ENCODE data around the gene LLGL1. TPM values are rescaled to one million over a fixed set of nuclear protein-coding genes. Genes with fewer than 3 reads are reported as not detected.

LLGL1 gene
- total RNA-seq, 2 experiments from 2014 or later: 27.1 to 27.3 TPM

DNA sequence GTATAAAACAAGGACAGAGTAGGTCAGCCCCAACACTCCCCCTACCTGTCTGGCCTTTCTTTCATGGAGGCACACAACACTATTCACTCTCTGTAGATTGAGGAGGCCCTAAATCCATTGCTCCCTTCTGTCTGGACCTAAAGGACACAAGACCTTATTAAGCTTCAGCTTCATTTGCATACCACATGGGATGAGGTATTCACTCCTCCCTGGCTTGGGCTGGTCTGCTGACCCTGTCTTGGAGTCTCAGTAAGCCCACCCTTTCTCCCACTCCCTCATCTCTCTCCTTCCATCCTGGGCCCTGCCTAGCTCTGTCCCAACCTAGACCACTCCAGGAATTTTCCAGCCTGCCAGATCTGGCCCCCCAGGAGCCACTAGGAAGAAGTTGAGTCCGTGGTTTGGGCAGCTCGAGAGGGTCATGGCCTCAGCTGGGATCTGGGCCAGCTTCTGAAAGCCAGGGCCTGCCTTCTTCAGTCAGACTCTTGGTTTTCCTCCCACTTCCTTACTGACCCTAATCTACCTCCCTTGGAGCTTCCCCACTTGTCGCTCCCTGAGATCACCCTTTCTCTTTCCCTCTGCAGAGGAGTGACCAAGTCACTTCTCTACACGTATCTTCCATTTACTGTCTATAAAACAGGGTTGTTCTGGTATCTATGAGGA lies 6.5 kb upstream of the LLGL1 start:
- ChIA-PET POLR2A (interaction anchor here (1.2 kb wide), 1 partner anchor 14 kb away, joined by 4 read pairs; no protein-coding TSS in a partner anchor), CTCF (interaction anchor here (0.6 to 2.7 kb wide), 4 partner anchors 29 to 114 kb away, joined by 3 to 12 read pairs (median 4); partner anchors contain the start of gene ALKBH5)
- ATAC-seq (no peak), DNase-seq (no peak)
- Mint-ChIP-seq H3K27ac (no peak overlapping the region), H3K4me1 (ENCODE audit: low read depth) (no peaks in the 10 kb centered on the region), H3K4me3 (no peak overlapping the region), H3K27me3 (ENCODE audit: low read depth) (no peaks in the 10 kb centered on the region), H3K9me3 (ENCODE audit: insufficient read depth) (no peaks in the 10 kb centered on the region), H3K36me3 (ENCODE audit: low read depth) (no peaks in the 10 kb centered on the region)

DNA sequence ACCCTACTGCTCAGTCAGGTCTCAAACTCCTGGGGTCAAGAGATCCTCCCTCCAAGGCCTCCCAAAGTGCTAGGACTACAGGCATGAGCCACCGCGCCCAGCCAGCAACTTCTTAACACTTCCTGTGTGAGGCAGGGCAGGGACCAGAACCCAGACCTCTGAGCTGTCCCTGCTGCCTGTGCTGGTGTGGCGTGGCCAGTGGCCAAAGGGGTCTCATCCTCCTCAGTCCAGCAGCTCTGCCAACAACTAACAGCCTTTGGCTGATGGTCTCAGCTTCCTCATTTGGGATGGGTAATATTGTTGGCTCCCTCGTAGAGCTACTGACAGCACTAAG lies 1.4 kb upstream of the LLGL1 start:
- ATAC-seq: no peak
- H3K27ac Mint-ChIP-seq: no peak overlapping the region
- POLR2A ChIA-PET: no interaction called here
- H3K27me3 Mint-ChIP-seq (ENCODE audit: low read depth): no peaks in the 10 kb centered on the region
- no peak for DNase-seq
- no peaks in the 10 kb centered on the region for H3K9me3 Mint-ChIP-seq (ENCODE audit: insufficient read depth)
- no peak overlapping the region for H3K4me3 Mint-ChIP-seq
- CTCF ChIA-PET: no interaction called here
- H3K4me1 Mint-ChIP-seq (ENCODE audit: low read depth): peaks cover 28% of the 10 kb centered on the region
- no peaks in the 10 kb centered on the region for H3K36me3 Mint-ChIP-seq (ENCODE audit: low read depth)

DNA sequence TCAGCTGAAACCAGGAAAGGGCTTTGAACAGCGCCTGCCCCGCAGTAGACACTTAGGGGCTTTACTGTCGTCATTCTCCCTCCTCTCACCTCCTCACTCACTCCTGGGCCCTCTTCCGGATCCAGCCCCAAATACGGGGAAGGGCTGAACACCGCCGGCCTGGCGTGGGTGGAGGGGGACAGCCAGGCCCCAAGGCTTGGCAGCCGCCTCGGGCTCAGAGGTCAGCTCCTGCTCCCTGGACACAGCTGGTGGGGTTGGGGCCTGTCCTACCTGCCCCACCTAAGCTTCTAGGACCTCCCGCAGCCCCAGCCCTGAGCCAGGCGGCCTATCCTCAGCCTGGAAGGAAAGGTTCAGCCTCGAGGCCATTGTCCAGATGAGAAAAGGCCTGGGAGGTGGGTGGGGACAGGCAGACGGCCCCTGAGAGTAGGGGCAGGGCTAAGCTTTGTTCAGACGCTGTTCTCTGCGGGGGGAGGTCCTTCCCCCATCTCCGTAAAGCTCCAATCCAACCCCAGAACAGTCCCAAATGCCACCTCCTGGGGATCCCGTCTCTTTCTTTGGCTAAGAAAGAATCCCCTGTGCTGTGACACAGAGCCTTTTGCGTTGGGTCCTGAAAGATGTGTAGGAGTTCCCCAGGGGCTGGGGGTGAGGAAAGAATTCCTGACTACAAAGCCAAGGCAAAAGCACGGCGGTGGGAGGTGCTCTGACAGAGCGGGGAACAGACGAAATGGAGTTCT lies 881 bp upstream of the LLGL1 start:
- POLR2A ChIA-PET: no interaction called here
- DNase-seq (no peak), ATAC-seq (no peak)
- Mint-ChIP-seq H3K4me1 (ENCODE audit: low read depth) (peaks cover 28% of the 10 kb centered on the region), H3K36me3 (ENCODE audit: low read depth) (no peaks in the 10 kb centered on the region), H3K27ac (peak overlapping the region; percentile 74), H3K27me3 (ENCODE audit: low read depth) (no peaks in the 10 kb centered on the region), H3K4me3 (peak overlapping the region; percentile 59), H3K9me3 (ENCODE audit: insufficient read depth) (no peaks in the 10 kb centered on the region)
- CTCF ChIA-PET: no interaction called here

DNA sequence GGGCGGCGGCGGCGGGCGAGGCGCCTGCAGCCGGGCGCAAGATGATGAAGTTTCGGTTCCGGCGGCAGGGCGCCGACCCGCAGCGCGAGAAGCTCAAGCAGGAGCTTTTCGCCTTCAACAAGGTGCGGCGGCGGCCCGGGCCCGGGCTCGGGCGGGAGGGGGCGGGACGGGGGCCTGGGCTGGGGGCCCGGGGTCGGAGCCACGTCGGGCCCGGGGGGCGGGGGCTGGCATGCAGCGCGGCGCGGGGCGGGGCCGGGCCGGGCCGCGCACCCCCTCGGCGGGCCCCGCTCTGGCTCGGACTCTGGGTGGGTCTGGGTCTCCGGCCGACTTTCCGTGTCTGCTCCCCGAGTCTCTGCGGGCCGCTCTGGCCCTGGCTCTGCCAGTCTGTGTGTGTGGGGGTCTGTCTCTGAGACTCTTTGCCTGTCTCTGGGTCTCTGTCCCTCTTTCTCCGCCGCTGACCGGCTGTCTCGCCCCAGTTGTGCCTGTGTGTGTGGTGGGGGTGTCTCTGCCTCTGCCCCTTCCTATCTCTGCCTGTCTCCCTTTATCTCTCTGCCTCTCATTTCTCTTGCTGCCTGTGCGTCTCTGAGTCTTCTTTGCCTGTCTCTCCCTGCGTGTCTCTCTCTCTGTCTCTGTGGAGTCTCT lies 328 bp downstream of the LLGL1 start:
- peaks cover 28% of the 10 kb centered on the region for H3K4me1 Mint-ChIP-seq (ENCODE audit: low read depth)
- ATAC-seq: peak; percentile 47
- ChIA-PET POLR2A (interaction anchor here (0.7 kb wide), 1 partner anchor 194 kb away, joined by 3 read pairs; no protein-coding TSS in a partner anchor), CTCF (no interaction called here)
- no peak for DNase-seq
- H3K4me3 Mint-ChIP-seq: peak overlapping the region; percentile 86
- no peaks in the 10 kb centered on the region for H3K9me3 Mint-ChIP-seq (ENCODE audit: insufficient read depth)
- H3K36me3 Mint-ChIP-seq (ENCODE audit: low read depth): no peaks in the 10 kb centered on the region
- H3K27me3 Mint-ChIP-seq (ENCODE audit: low read depth): no peaks in the 10 kb centered on the region
- H3K27ac Mint-ChIP-seq: peak overlapping the region; percentile 85

DNA sequence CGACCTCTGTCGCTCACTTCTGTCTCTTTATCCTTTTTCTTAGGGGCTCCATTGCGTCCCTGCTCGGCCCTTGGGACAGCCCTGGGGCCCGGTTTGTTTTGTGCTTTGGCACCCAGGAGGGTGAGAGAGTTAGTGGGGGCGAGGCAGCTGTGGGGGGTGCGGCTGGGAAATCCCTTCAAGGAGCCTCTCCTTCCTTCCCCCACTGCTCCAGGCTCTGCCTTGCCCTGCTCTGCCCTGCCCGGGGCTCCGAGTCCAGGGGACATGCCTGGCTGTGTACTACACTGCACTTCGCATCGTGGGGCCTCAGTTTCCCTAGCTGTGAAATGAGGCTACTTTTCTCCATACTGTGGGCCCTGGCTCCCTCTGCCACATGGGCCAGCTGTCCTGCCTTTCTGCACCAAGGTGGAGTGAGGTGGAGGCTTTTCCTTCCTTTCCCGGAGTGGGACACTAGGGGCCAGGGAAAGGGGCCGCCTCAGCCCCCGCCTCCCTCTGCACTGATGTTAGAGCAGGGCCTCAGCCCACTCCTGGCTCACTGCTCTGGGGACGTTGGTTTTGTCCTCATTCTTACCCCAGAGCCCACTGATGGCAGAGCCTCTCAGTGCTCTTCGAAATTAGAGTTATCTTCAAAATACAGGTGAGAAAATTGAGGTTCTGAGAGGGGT lies 980 bp downstream of the LLGL1 start:
- H3K9me3 Mint-ChIP-seq (ENCODE audit: insufficient read depth): no peaks in the 10 kb centered on the region
- H3K27ac Mint-ChIP-seq: peak overlapping the region; percentile 85
- H3K4me1 Mint-ChIP-seq (ENCODE audit: low read depth): peaks cover 28% of the 10 kb centered on the region
- DNase-seq (no peak), ATAC-seq (no peak)
- no peaks in the 10 kb centered on the region for H3K27me3 Mint-ChIP-seq (ENCODE audit: low read depth)
- POLR2A ChIA-PET: no interaction called here
- H3K4me3 Mint-ChIP-seq: peak overlapping the region; percentile 86
- CTCF ChIA-PET: no interaction called here
- no peaks in the 10 kb centered on the region for H3K36me3 Mint-ChIP-seq (ENCODE audit: low read depth)

DNA sequence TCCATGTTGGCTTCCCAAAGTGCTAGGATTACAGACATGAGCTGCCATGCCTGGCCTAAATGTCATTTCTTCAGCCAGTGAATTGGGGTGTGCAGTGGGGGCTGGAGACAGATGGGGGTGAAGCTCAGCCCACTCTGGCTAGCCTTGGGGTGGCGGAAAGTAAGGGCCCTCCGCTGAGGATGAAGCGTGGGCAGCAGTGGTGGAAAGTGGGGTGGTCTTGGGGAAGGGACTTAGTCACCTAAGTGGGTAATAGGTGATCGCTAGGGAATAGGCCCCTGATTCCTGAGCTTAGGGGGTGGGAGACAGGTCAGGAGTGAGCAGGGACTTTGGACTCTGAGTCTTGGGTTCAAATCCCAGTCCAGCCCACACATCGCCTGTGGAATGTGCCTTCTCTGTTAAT lies 2.2 kb downstream of the LLGL1 start:
- no peaks in the 10 kb centered on the region for H3K27me3 Mint-ChIP-seq (ENCODE audit: low read depth)
- no peaks in the 10 kb centered on the region for H3K36me3 Mint-ChIP-seq (ENCODE audit: low read depth)

DNA sequence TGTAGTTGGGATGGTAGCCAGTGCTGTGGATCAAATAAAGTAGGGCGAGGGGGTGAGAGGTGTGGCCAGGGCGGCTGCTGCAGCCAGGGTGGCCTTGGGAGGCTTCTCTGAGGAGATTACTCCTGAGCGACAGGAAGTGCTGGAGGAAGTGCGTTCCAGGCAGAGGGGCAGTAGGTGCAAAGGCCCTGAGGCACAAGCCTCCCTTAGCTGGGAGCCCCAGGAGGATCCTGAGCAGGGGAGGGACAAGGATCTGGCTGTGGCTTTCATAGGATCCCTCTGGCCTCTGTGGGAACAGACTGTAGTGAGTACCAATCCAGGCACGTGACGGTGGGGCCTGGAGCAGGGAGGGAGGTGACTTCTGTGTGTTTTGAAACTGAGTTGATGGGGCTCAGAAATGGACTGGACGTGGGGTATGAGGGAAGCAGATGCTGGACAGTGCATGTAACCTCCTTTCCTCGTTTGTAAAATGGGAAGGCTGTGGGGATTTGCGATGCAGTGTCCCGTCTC lies 2.8 kb downstream of the LLGL1 start:
- DNase-seq (no peak), ATAC-seq (no peak)
- Mint-ChIP-seq H3K36me3 (ENCODE audit: low read depth) (no peaks in the 10 kb centered on the region), H3K27me3 (ENCODE audit: low read depth) (no peaks in the 10 kb centered on the region), H3K27ac (no peak overlapping the region), H3K4me1 (ENCODE audit: low read depth) (peaks cover 28% of the 10 kb centered on the region), H3K4me3 (no peak overlapping the region), H3K9me3 (ENCODE audit: insufficient read depth) (no peaks in the 10 kb centered on the region)
- ChIA-PET POLR2A (no interaction called here), CTCF (no interaction called here)

More for the DNA sequence above, 2.2 kb downstream of the LLGL1 start:
- ChIA-PET POLR2A (no interaction called here), CTCF (no interaction called here)
- Mint-ChIP-seq H3K27ac (no peak overlapping the region), H3K4me3 (no peak overlapping the region), H3K9me3 (ENCODE audit: insufficient read depth) (no peaks in the 10 kb centered on the region), H3K4me1 (ENCODE audit: low read depth) (peaks cover 28% of the 10 kb centered on the region)
- DNase-seq (no peak), ATAC-seq (no peak)

DNA sequence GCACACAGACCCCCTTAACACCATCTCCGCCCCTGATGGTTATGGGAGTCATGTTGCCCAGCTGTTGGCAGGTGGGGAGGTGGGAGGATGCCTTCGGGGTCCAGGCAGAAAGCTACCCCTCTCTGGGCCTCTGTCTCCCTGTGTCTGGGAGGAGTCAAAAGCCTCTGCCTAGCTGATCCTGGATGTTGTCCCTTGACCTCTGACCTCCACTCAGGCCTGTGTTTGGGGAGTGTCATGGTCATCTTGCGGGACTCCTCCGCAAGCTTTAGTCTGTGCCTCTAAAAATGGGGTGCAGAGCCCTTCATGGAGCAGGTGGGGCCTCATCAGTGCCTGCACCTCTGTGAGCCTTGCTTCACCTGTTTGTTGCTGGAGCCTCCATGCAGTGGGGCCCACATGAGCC lies 3.8 kb downstream of the LLGL1 start:
- ChIA-PET POLR2A (no interaction called here), CTCF (no interaction called here)
- Mint-ChIP-seq H3K4me1 (ENCODE audit: low read depth) (peaks cover 28% of the 10 kb centered on the region), H3K27ac (no peak overlapping the region), H3K9me3 (ENCODE audit: insufficient read depth) (no peaks in the 10 kb centered on the region), H3K27me3 (ENCODE audit: low read depth) (no peaks in the 10 kb centered on the region), H3K4me3 (no peak overlapping the region), H3K36me3 (ENCODE audit: low read depth) (peaks cover 2% of the 10 kb centered on the region)
- no peak for ATAC-seq
- no peak for DNase-seq

DNA sequence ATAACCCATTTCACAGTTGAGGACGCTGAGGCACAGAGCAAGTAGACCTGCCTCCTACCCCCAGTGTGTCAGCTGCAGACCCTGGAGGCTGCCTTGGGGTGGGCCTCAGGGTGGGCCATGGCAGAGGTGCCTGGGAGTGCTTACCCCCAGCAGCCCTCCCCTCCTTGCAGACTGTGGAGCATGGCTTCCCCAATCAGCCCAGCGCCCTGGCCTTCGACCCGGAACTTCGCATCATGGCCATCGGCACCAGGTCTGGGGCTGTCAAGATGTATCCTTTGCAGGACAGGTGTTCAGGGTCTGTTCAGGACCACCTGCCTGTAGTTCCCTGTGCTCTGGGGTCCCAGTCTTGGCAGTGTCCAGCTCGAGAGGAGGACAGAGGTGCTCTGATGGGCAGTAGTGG lies 4.3 kb downstream of the LLGL1 start:
- H3K27ac Mint-ChIP-seq: no peak overlapping the region
- ChIA-PET CTCF (no interaction called here), POLR2A (no interaction called here)

DNA sequence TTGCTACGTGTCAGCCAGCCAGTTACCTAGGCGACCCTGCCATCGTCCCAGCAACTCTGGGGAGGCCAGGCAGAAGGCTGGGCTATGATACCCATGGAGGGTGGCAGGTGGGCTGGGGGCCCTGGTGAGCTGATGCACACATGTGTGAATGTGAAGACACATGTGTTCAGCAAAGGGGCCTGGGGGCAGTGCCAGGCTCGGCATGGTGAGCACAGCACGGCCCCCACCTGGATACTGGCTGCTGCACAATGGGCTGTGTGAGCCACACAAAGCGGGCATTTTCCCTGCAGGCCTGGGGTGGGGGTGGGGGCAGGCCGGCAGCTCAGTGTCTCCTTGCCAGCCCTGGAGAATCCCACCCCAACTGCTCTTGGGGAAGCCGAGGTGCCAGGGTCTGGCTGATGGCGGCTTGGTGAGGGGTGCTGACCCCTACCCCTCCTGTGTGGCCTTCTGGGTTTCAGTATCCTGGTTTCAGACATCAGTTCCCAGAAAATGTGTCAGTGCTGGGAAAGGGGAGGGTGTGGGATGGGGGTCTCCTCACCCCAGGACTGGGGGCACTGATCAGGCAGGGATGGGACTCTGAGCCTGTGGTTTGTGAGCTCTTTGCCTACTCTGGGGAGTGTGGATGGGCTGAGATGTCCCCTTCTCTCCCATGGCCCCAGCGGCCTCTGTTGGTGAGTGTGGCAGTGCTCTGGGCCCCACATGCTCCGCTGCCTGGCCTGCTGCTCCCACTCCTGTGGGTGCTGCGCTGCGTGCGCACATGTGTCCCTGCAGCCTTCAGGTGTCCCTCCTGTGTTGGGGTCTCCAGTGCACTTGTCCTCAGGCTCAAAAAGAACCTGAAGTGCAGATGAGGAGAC lies 5.1 kb downstream of the LLGL1 start:
- H3K4me1 Mint-ChIP-seq (ENCODE audit: low read depth): peaks cover 23% of the 10 kb centered on the region
- H3K36me3 Mint-ChIP-seq (ENCODE audit: low read depth): peaks cover 3% of the 10 kb centered on the region
- POLR2A ChIA-PET: no interaction called here
- DNase-seq (no peak), ATAC-seq (no peak)
- CTCF ChIA-PET: no interaction called here
- H3K27ac Mint-ChIP-seq: no peak overlapping the region
- H3K4me3 Mint-ChIP-seq: no peak overlapping the region
- no peaks in the 10 kb centered on the region for H3K9me3 Mint-ChIP-seq (ENCODE audit: insufficient read depth)
- no peaks in the 10 kb centered on the region for H3K27me3 Mint-ChIP-seq (ENCODE audit: low read depth)

More for the DNA sequence above, 4.3 kb downstream of the LLGL1 start:
- Mint-ChIP-seq H3K9me3 (ENCODE audit: insufficient read depth) (no peaks in the 10 kb centered on the region), H3K4me3 (no peak overlapping the region), H3K4me1 (ENCODE audit: low read depth) (peaks cover 27% of the 10 kb centered on the region), H3K27me3 (ENCODE audit: low read depth) (no peaks in the 10 kb centered on the region), H3K36me3 (ENCODE audit: low read depth) (peaks cover 3% of the 10 kb centered on the region)
- DNase-seq (no peak), ATAC-seq (no peak)

DNA sequence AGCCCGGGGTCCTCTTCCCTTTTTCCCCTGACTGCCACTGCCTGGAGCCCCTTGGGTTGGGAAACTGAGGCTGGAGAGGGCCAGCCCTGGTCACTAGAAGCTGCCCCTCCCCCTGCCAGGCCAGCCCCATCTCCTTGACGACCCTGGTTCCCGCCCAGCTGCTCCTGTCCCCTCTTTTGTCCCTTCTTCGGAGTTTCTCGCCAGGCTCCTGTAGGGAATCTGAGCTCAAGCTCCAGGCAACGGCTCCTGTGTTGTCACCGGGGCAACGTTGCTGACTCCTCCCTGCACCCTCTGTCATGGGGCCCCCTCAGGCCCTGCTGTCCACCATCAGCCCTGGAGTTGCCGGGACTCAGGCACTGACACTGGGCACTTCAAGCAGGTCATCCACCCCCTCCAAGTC lies 5.7 kb downstream of the LLGL1 start:
- ChIA-PET CTCF (no interaction called here), POLR2A (no interaction called here)
- DNase-seq (no peak), ATAC-seq (no peak)
- Mint-ChIP-seq H3K27me3 (ENCODE audit: low read depth) (no peaks in the 10 kb centered on the region), H3K36me3 (ENCODE audit: low read depth) (peaks cover 3% of the 10 kb centered on the region), H3K27ac (no peak overlapping the region), H3K4me1 (ENCODE audit: low read depth) (peaks cover 23% of the 10 kb centered on the region), H3K4me3 (no peak overlapping the region), H3K9me3 (ENCODE audit: insufficient read depth) (no peaks in the 10 kb centered on the region)
